NB4 (cell line): ENCODE data around the gene UBR3.

ENCODE experiments used
- CTCF ChIP-seq: IDR thresholded peaks from one replicate; pipeline ENCODE4 v1.5.1; 2012; ENCODE audit warnings: low read depth, low read length
- MAX ChIP-seq: IDR thresholded peaks from 2 replicates; pipeline ENCODE4 v1.6.1; 2011; ENCODE audit warnings: low read depth, low read length
- POLR2A ChIP-seq: IDR thresholded peaks from 2 replicates; pipeline ENCODE4 v1.6.1; 2011; ENCODE audit warnings: mild to moderate bottlenecking; ENCODE audit not compliant: insufficient read length; ENCODE audit errors: extremely low read depth

GRCh38 chr2:169823996-169824372 is 3.3 kb upstream of the UBR3 start:
- TF ChIP-seq CTCF (no peak), POLR2A (no peak), MAX (no peak)
